ENCODE data around the gene KIF26B.

GRCh38 chr1:245621589-245621988, 466.8 kb downstream of the KIF26B start:
- TF ChIP-seq CTCF (IDR thresholded peaks at IDR 0.05) = no peak
- TF ChIP-seq POLR2A (IDR thresholded peaks at IDR 0.05) = no peak
- TF ChIP-seq EP300 (IDR thresholded peaks at IDR 0.05; ENCODE audit: low read depth) = no peak

All from transverse colon (tissue), 3 donors.